HG03159 (cell line): ENCODE measurements around the gene HSF2.

ENCODE experiments used
- ATAC-seq: cut with Tn5 transposase; IDR thresholded peaks from one replicate; pipeline ENCODE4 v1.9.1; 2021; ENCODE audit warnings: mild to moderate bottlenecking, moderate library complexity; ENCODE audit not compliant: unreplicated experiment

The HSF2 gene

GRCh38 chr6:122399348-122400120, at the start of gene HSF2:
TSS of gene HSF2 (plus strand) at chr6:122399652. CDS start at chr6:122399738, 86 bp downstream.
- peak; percentile 98 for ATAC-seq

GRCh38 chr6:122352981-122353664, 46.3 kb upstream of the HSF2 start:
- ATAC-seq = no peak

- no peak for ATAC-seq
Observed at GRCh38 chr6:122360809-122361208, 38.6 kb upstream of the HSF2 start.

- ATAC-seq = no peak
Observed at GRCh38 chr6:122361314-122361979, 38.0 kb upstream of the HSF2 start.

GRCh38 chr6:122363769-122364483, 35.5 kb upstream of the HSF2 start:
- no peak for ATAC-seq

GRCh38 chr6:122365775-122366403, 33.6 kb upstream of the HSF2 start:
- ATAC-seq = no peak

- no peak for ATAC-seq
Observed at GRCh38 chr6:122367171-122367570, 32.3 kb upstream of the HSF2 start.

- no peak for ATAC-seq
Observed at GRCh38 chr6:122369536-122369935, 29.9 kb upstream of the HSF2 start.

- no peak for ATAC-seq
Observed at GRCh38 chr6:122372647-122373046, 26.8 kb upstream of the HSF2 start.

GRCh38 chr6:122374307-122374706, 25.1 kb upstream of the HSF2 start:
- no peak for ATAC-seq

GRCh38 chr6:122376246-122376645, 23.2 kb upstream of the HSF2 start:
- no peak for ATAC-seq

- ATAC-seq = peak; percentile 100
Observed at GRCh38 chr6:122381494-122382265, 17.8 kb upstream of the HSF2 start.

- ATAC-seq = no peak
Observed at GRCh38 chr6:122385857-122386612, 13.4 kb upstream of the HSF2 start.

GRCh38 chr6:122388945-122389344, 10.5 kb upstream of the HSF2 start:
- no peak for ATAC-seq

GRCh38 chr6:122389704-122390372, 9.6 kb upstream of the HSF2 start:
- ATAC-seq = no peak

- no peak for ATAC-seq
Observed at GRCh38 chr6:122392564-122393350, 6.7 kb upstream of the HSF2 start.

GRCh38 chr6:122393351-122393896, 6.0 kb upstream of the HSF2 start:
- peak; percentile 43 for ATAC-seq

GRCh38 chr6:122394016-122394415, 5.4 kb upstream of the HSF2 start:
- ATAC-seq = no peak
